HL-60 (cell line): Measurements from ENCODE around the gene POM121C.
"Not testable (repeated sequence)": the region's sequence is repeated elsewhere in the genome, so short reads cannot be mapped to it uniquely, and the experiment has no call there.

Source experiments
- CTCF ChIP-seq: IDR thresholded peaks from one replicate; pipeline ENCODE4 v1.5.1; 2011; ENCODE audit warnings: low read length, control low read depth, inconsistent platforms; ENCODE audit not compliant: insufficient read depth
- GABPA ChIP-seq: IDR thresholded peaks from 2 replicates; pipeline ENCODE4 v1.6.1; 2012; ENCODE audit warnings: low read depth
- POLR2AphosphoS5 ChIP-seq: IDR thresholded peaks from 2 replicates; pipeline ENCODE4 v1.6.1; 2012; ENCODE audit warnings: low read depth
- REST ChIP-seq: IDR thresholded peaks from 2 replicates; pipeline ENCODE4 v1.6.1; 2012; ENCODE audit warnings: low read depth; ENCODE audit not compliant: insufficient replicate concordance
- SPI1 ChIP-seq: IDR thresholded peaks from 2 replicates; pipeline ENCODE4 v1.6.1; 2012; ENCODE audit warnings: low read depth, mild to moderate bottlenecking, borderline replicate concordance

GRCh38 chr7:75477457-75477856 is 8.6 kb downstream of the POM121C start:
- TF ChIP-seq CTCF, POLR2AphosphoS5, GABPA, SPI1, REST: not testable (repeated sequence)
